Measurements from ENCODE around the gene CNTNAP5. TPM values are rescaled to one million over a fixed set of nuclear protein-coding genes. Genes with fewer than 3 reads are reported as not detected.

CNTNAP5 gene
- total RNA-seq, 1 donor from 2014 or later: 0.56 TPM

GRCh38 chr2:124560592-124561112 is 535.6 kb downstream of the CNTNAP5 start:
- TF ChIP-seq, protein P1, sequence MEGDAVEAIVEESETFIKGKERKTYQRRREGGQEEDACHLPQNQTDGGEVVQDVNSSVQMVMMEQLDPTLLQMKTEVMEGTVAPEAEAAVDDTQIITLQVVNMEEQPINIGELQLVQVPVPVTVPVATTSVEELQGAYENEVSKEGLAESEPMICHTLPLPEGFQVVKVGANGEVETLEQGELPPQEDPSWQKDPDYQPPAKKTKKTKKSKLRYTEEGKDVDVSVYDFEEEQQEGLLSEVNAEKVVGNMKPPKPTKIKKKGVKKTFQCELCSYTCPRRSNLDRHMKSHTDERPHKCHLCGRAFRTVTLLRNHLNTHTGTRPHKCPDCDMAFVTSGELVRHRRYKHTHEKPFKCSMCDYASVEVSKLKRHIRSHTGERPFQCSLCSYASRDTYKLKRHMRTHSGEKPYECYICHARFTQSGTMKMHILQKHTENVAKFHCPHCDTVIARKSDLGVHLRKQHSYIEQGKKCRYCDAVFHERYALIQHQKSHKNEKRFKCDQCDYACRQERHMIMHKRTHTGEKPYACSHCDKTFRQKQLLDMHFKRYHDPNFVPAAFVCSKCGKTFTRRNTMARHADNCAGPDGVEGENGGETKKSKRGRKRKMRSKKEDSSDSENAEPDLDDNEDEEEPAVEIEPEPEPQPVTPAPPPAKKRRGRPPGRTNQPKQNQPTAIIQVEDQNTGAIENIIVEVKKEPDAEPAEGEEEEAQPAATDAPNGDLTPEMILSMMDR (conservative IDR thresholded peaks at IDR 0.05): no peak
- no peak for DNase-seq (ENCODE audit: low read depth, low spot score)
- Mint-ChIP-seq H3K36me3 (ENCODE audit: low read depth) (no peaks in the 10 kb centered on the region), H3K4me1 (peaks cover 12% of the 10 kb centered on the region), H3K27me3 (ENCODE audit: low read depth) (no peaks in the 10 kb centered on the region), H3K27ac (ENCODE audit: unreplicated experiment) (no peak overlapping the region), H3K4me3 (no peak overlapping the region), H3K9me3 (no peaks in the 10 kb centered on the region)

- H3K9me3 Mint-ChIP-seq: no peaks in the 10 kb centered on the region
- TF ChIP-seq, protein P1 (conservative IDR thresholded peaks at IDR 0.05): no peak
- H3K27me3 Mint-ChIP-seq (ENCODE audit: low read depth): no peaks in the 10 kb centered on the region
- no peak overlapping the region for H3K27ac Mint-ChIP-seq (ENCODE audit: unreplicated experiment)
- no peaks in the 10 kb centered on the region for H3K36me3 Mint-ChIP-seq (ENCODE audit: low read depth)
- H3K4me3 Mint-ChIP-seq: no peak overlapping the region
- no peak for DNase-seq (ENCODE audit: low read depth, low spot score)
- peaks cover 12% of the 10 kb centered on the region for H3K4me1 Mint-ChIP-seq
These were observed 536.4 kb downstream of the CNTNAP5 start for GRCh38 chr2:124561486-124561885.

GRCh38 chr2:124563426-124563825 is 538.3 kb downstream of the CNTNAP5 start:
- H3K4me1 Mint-ChIP-seq: peaks cover 12% of the 10 kb centered on the region
- no peaks in the 10 kb centered on the region for H3K27me3 Mint-ChIP-seq (ENCODE audit: low read depth)
- no peaks in the 10 kb centered on the region for H3K9me3 Mint-ChIP-seq
- no peak overlapping the region for H3K27ac Mint-ChIP-seq (ENCODE audit: unreplicated experiment)
- DNase-seq (ENCODE audit: low read depth, low spot score): no peak
- TF ChIP-seq, protein P1 (conservative IDR thresholded peaks at IDR 0.05): no peak
- H3K4me3 Mint-ChIP-seq: no peak overlapping the region
- H3K36me3 Mint-ChIP-seq (ENCODE audit: low read depth): no peaks in the 10 kb centered on the region

DNA sequence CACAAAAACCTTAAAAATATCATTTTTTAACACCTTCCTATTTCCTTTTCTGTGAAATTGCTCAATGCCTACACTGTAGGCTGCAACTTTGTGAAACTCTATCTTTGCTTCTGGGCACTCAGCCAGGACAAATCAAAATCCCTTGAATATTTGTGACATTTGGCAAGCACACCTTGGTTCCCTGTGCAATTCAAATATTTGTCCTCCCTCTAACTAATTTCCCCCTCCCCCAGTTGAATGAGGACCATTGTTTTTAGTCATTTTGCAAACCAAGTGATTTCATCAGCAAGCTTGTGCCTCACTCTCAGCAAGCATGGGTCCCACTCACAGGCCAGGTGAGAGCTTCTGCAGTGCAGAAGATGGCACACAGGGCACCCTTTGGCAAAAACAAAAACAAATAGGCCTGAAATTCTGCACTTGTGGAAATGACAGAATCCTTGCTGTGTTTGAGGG is 541.5 kb downstream of the CNTNAP5 start:
- Mint-ChIP-seq H3K4me3 (no peak overlapping the region), H3K36me3 (ENCODE audit: low read depth) (no peaks in the 10 kb centered on the region), H3K9me3 (no peaks in the 10 kb centered on the region), H3K27me3 (ENCODE audit: low read depth) (peaks cover 2% of the 10 kb centered on the region), H3K27ac (ENCODE audit: unreplicated experiment) (no peak overlapping the region), H3K4me1 (no peaks in the 10 kb centered on the region)
- no peak for DNase-seq (ENCODE audit: low read depth, low spot score)
- TF ChIP-seq, protein P1 (conservative IDR thresholded peaks at IDR 0.05): no peak

- TF ChIP-seq, protein P1 (conservative IDR thresholded peaks at IDR 0.05): no peak
- no peak for DNase-seq (ENCODE audit: low read depth, low spot score)
- Mint-ChIP-seq H3K27ac (ENCODE audit: unreplicated experiment) (no peak overlapping the region), H3K27me3 (ENCODE audit: low read depth) (peaks cover 2% of the 10 kb centered on the region), H3K36me3 (ENCODE audit: low read depth) (no peaks in the 10 kb centered on the region), H3K4me1 (no peaks in the 10 kb centered on the region), H3K4me3 (no peak overlapping the region), H3K9me3 (no peaks in the 10 kb centered on the region)
These were observed 545.8 kb downstream of the CNTNAP5 start for GRCh38 chr2:124570872-124571271.
